GM19238 (cell line): ENCODE results near the gene NRP1.
"Not testable (repeated sequence)": the region's sequence is repeated elsewhere in the genome, so short reads cannot be mapped to it uniquely, and the experiment has no call there.

Source experiments
- DNase-seq: peaks from one replicate; pipeline ENCODE4 v3.0.0; 2011; ENCODE audit warnings: low spot score; ENCODE audit not compliant: insufficient read length

Gene NRP1

GRCh38 chr10:33325929-33326328 lies 8.5 kb downstream of the NRP1 start:
- DNase-seq, result no peak

- DNase-seq, result no peak
These were observed 10.7 kb downstream of the NRP1 start for GRCh38 chr10:33323721-33324120.

GRCh38 chr10:33321516-33321915 lies 13.0 kb downstream of the NRP1 start:
- no peak for DNase-seq

- DNase-seq, result no peak
These were observed 14.2 kb downstream of the NRP1 start for GRCh38 chr10:33320288-33320687.

GRCh38 chr10:33315891-33316290 lies 18.6 kb downstream of the NRP1 start:
- no peak for DNase-seq

GRCh38 chr10:33314811-33315561 lies 19.5 kb downstream of the NRP1 start:
- DNase-seq, result no peak

- DNase-seq, result no peak
These were observed 22.8 kb downstream of the NRP1 start for GRCh38 chr10:33311640-33312039.

- no peak for DNase-seq
These were observed 23.6 kb downstream of the NRP1 start for GRCh38 chr10:33310853-33311252.

- DNase-seq, result no peak
These were observed 25.1 kb downstream of the NRP1 start for GRCh38 chr10:33309406-33309805.

GRCh38 chr10:33307835-33308234 lies 26.6 kb downstream of the NRP1 start:
- DNase-seq, result no peak

- no peak for DNase-seq
These were observed 27.6 kb downstream of the NRP1 start for GRCh38 chr10:33306701-33307519.

- no peak for DNase-seq
These were observed 28.3 kb downstream of the NRP1 start for GRCh38 chr10:33306126-33306525.

- no peak for DNase-seq
These were observed 29.8 kb downstream of the NRP1 start for GRCh38 chr10:33304423-33305225.

- DNase-seq, result no peak
These were observed 30.5 kb downstream of the NRP1 start for GRCh38 chr10:33303988-33304387.

GRCh38 chr10:33302208-33302829 lies 32.1 kb downstream of the NRP1 start:
- no peak for DNase-seq

- DNase-seq, result no peak
These were observed 33.2 kb downstream of the NRP1 start for GRCh38 chr10:33301097-33301789.

- not testable (repeated sequence) for DNase-seq
These were observed 33.9 kb downstream of the NRP1 start for GRCh38 chr10:33300544-33300943.

GRCh38 chr10:33298893-33299292 lies 35.6 kb downstream of the NRP1 start:
- DNase-seq, result no peak

- no peak for DNase-seq
These were observed 36.4 kb downstream of the NRP1 start for GRCh38 chr10:33298110-33298509.

GRCh38 chr10:33295851-33296250 lies 38.6 kb downstream of the NRP1 start:
- no peak for DNase-seq
